Heart right ventricle (tissue), 16 donors: ENCODE data around the gene LRRIQ1. TPM values are rescaled to one million over a fixed set of nuclear protein-coding genes. Genes with fewer than 3 reads are reported as not detected.

Experiments used
- ATAC-seq, 8 donors: fragments of 200-7000 bp; cut with Tn5 transposase; one replicate each; pipeline ENCODE4 v1.9.1; 2020; ENCODE audit warnings: mild to moderate bottlenecking in 8 of 8, moderate library complexity in 8 of 8, moderate number of reproducible peaks in 1 of 8
- DNase-seq, 2 donors: peaks; one replicate each; pipeline ENCODE4 v3.0.0-alpha.2; 2020
- H3K27ac ChIP-seq, 10 donors: fragments of 200-600 bp; sonication (generic) in 2 of 10; one replicate each; pipeline versions ENCODE4 v1.5.0 to v1.8.0; 2020 to 2022; ENCODE audit warnings: mild to moderate bottlenecking in 3 of 10
- H3K27me3 ChIP-seq, 7 donors: fragments of 200-600 bp; one replicate each; pipeline ENCODE4 v1.8.0; 2021 to 2022; ENCODE audit warnings: mild to moderate bottlenecking in 2 of 7
- H3K36me3 ChIP-seq, 9 donors: fragments of 200-600 bp; sonication (generic) in 1 of 9; one replicate each; pipeline versions ENCODE4 v1.5.0 to v1.8.0; 2020 to 2022; ENCODE audit warnings: mild to moderate bottlenecking in 2 of 9
- H3K4me1 ChIP-seq, 9 donors: fragments of 200-600 bp; sonication (generic) in 1 of 9; one replicate each; pipeline versions ENCODE4 v1.5.0 to v1.8.0; 2020 to 2022; ENCODE audit warnings: mild to moderate bottlenecking in 4 of 9
- H3K4me3 ChIP-seq, 10 donors: fragments of 200-600 bp; sonication (generic) in 2 of 10; one replicate each; pipeline versions ENCODE4 v1.5.0 to v1.8.0; 2020 to 2022; ENCODE audit warnings: mild to moderate bottlenecking in 7 of 10, moderate library complexity in 2 of 10
- H3K9me3 ChIP-seq, 11 donors: fragments of 200-600 bp in 10 of 11; sonication (generic) in 2 of 11; one replicate each; pipeline versions ENCODE4 v1.5.0 to v1.8.0; 2013 to 2022; ENCODE audit warnings: mild to moderate bottlenecking in 2 of 11, control low read depth in 1 of 11, moderate library complexity in 1 of 11
- WGBS, 2 donors: extraction: QIAGEN DNeasy Blood & Tissue Kit; methylation state at CpG; one replicate each; pipeline ENCODE4 v1.1.7; 2013; ENCODE audit warnings: inconsistent platforms in 1 of 2; 5-methylcytosine and 5-hydroxymethylcytosine counted together
- intact Hi-C, 10 donors: fragments of 100-400 bp; cut with DNase I; formaldehyde crosslinking; loops; one replicate each; pipeline versions ENCODE4 v1.11.1 to v1.14.2; 2022
- polyA plus RNA-seq, 2 donors: library from polyadenylated mRNA; stranded (reverse); fragments of 200-250 nt; gene quantifications; one replicate each; pipeline ENCODE4 v1.2.3, GENCODE V29; 2013
- total RNA-seq, 10 donors: library from RNA; stranded (reverse); fragmentation: NEBNext Ultra II Directional in 3 of 10; extraction: Animal tissue kit (Norgen Biotek cat#: 25700) in 3 of 10; gene quantifications; one replicate each; pipeline versions ENCODE4 v1.2.1 to v1.2.4, GENCODE V29; 2021 to 2023
- TF ChIP-seq, protein P1 (sequence below), 9 donors: fragments of 200-600 bp; sonication (generic) in 2 of 9; IDR thresholded peaks; one replicate each; pipeline versions ENCODE4 v1.5.0 to v1.8.0; 2021 to 2022; ENCODE audit warnings: antibody characterized with exemption in 9 of 9, mild to moderate bottlenecking in 5 of 9, moderate library complexity in 1 of 9
- donor health status: Arrhythmogenic right ventricular cardiomyopathy.
- donor health status: ischemic (EF 13 %, LVEDD 7.1; RV severe dilation, severe dysfunction).
- donor health status: healthy with polysubstance abuse.
- donor health status: DM: no; HTN: yes; CAD: no.
- donor health status: DM: no; HTN: no; CAD: no.
- donor health status: ischemic (EF 25% LVEDD 6.9; RV normal size, moderate dysfunction).
- donor health status: ischemic (EF 25% LVEDD 5.7; RV mildly dilated, moderate dysfunction).
- donor health status: healthy.
- donor health status: DM: yes; HTN: yes; CAD: no.
- donor health status: Ischemic cardiomyopathy.
- donor health status: ischemic (EF 35%, LVEDD 5.7; RV mildly dilated, moderate dysfunction).
- donor health status: nonischemic (EF 11% LVEDD 7.7; RV severe dilation, severe dysfunction).
- donor health status: DM: yes; HTN: yes; CAD: no.
- donor health status: PGD.
- donor health status: ischemic (EF 29% LVEDD 5.4; RV normal size, mild dysfunction).
- donor health status: nonischemic (EF 23%, LVEDD 6.1; RV moderate dilation, normal function).

The LRRIQ1 gene
- total and polyA plus RNA-seq, 12 donors: 0.04 to 0.79 (median 0.15) TPM; not detected in 1

DNA sequence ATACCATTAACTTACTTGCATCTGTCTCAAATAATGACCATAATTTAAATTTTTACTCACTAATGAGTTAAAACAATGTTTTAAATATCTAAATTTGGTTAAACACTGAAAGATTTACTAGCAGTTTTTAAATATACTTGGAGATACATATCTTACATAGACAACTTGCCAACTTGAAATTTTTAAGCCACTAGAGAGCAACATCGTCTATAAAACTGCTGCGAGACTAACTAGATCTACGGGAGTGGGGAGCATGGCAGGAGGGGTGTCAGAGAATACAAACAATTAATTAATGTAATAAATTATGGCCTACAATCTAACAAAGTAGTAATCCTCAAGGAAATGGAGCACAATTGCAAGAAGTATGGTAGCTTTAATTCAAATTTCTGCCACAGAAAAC is 120.4 kb downstream of the LRRIQ1 start:
- Histone ChIP-seq H3K9me3 (no peaks in the 10 kb centered on the region), H3K4me3 (no peak overlapping the region), H3K27me3 (no peaks in the 10 kb centered on the region), H3K27ac (no peak overlapping the region), H3K36me3 (no peaks in the 10 kb centered on the region), H3K4me1 (no peaks in the 10 kb centered on the region)
- no peak for DNase-seq
- intact Hi-C loops: no loop called here
- ATAC-seq: no peak
- 49 to 62% methylated on average over 3 of the region's 3 CpGs for WGBS, 2 donors
- TF ChIP-seq, protein P1, sequence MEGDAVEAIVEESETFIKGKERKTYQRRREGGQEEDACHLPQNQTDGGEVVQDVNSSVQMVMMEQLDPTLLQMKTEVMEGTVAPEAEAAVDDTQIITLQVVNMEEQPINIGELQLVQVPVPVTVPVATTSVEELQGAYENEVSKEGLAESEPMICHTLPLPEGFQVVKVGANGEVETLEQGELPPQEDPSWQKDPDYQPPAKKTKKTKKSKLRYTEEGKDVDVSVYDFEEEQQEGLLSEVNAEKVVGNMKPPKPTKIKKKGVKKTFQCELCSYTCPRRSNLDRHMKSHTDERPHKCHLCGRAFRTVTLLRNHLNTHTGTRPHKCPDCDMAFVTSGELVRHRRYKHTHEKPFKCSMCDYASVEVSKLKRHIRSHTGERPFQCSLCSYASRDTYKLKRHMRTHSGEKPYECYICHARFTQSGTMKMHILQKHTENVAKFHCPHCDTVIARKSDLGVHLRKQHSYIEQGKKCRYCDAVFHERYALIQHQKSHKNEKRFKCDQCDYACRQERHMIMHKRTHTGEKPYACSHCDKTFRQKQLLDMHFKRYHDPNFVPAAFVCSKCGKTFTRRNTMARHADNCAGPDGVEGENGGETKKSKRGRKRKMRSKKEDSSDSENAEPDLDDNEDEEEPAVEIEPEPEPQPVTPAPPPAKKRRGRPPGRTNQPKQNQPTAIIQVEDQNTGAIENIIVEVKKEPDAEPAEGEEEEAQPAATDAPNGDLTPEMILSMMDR (IDR thresholded peaks at IDR 0.05): no peak

DNA sequence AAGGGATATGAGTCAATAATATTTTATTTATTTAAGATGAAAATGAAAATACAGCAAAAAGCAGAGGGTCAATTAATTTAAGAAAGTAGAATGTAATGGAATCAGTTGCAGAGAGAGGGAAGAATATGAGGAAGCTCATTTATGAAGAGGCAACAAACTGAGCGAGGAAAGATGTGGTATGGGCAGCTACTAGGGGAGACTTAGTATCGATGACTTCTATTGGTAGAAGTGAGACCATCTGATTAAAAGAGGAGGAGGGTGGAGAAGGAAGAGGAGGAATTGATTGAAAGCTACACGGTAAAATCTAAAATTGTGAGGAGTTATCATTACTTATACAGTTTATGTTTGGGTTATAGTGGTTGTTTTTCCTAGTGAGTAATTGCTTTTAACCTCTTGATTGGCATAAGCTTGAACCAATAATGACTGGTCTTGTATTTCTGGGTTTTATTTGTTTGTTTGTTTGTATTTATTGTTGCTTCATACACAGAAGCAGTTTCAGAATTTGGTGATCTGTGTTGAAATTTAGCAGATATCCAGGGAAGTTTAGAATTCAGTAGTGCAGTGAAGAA is 121.0 kb downstream of the LRRIQ1 start:
- ATAC-seq: no peak
- TF ChIP-seq, protein P1 (IDR thresholded peaks at IDR 0.05): no peak
- H3K9me3 ChIP-seq: no peaks in the 10 kb centered on the region
- H3K4me3 ChIP-seq: no peak overlapping the region
- no peak overlapping the region for H3K27ac ChIP-seq
- no peaks in the 10 kb centered on the region for H3K27me3 ChIP-seq
- intact Hi-C loops: no loop called here
- no peak for DNase-seq
- WGBS, 2 donors: 77 to 80% methylated on average over 3 of the region's 3 CpGs
- no peaks in the 10 kb centered on the region for H3K36me3 ChIP-seq
- no peaks in the 10 kb centered on the region for H3K4me1 ChIP-seq

DNA sequence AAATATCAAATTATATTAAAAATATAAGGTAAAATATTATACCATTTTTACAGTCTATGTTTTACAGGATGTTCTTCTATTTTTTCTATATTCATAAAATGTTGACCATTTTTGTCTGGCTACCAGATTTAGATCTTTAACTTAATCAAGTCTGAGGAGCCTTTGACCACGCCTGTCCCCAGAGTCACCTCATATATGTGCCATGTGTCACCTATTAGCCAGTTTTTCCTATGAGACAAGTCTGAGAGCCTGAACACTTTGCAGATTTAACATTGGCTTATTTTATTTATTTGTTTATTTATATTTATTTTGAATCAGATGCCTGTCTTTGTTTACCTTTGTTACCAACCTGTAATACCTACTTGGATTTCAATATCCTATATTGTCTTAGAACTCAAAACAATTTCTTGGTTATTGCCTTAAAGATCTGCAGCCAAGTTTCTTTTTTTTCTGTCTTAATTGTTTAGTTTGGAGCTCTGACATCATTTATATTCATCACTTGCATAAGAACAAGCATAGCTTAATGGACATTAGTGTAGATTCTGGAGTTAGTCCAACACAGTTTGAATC is 127.7 kb downstream of the LRRIQ1 start:
- H3K36me3 ChIP-seq: no peaks in the 10 kb centered on the region
- H3K4me3 ChIP-seq: no peak overlapping the region
- H3K27me3 ChIP-seq: no peaks in the 10 kb centered on the region
- 75 to 79% methylated on average over 1 of the region's 1 CpG for WGBS, 2 donors
- TF ChIP-seq, protein P1 (IDR thresholded peaks at IDR 0.05): no peak
- intact Hi-C loops: no loop called here
- no peaks in the 10 kb centered on the region for H3K4me1 ChIP-seq
- no peaks in the 10 kb centered on the region for H3K9me3 ChIP-seq
- no peak for ATAC-seq
- DNase-seq: no peak
- H3K27ac ChIP-seq: no peak overlapping the region

DNA sequence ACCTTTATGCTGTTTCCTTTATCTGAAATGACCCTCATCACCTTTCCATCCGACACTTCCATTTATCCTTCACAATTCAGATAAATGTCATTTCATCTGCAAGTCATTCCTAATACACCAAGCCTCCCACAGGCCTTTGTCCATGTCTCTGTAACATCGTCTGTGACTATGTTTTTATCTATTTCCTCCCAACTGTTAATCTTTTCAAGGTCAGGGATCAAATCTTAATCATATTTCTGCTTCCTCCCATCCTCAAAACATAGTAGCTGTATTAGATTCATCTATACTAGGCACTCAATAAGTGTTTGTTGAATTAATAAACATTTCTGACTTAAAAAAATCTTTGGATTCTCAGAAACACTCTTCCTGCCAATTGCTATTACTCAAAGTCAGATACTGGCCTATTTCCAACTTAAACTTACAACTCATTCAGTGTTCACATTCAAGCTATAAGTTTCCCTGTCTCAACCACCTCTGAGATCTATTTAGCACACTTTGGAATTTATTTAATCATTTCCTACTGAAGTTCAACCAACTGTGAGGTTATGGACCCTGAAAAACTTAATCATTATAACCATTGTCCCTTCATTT is 143.6 kb downstream of the LRRIQ1 start:
- ATAC-seq (no peak), DNase-seq (no peak)
- Histone ChIP-seq H3K27me3 (no peaks in the 10 kb centered on the region), H3K36me3 (no peaks in the 10 kb centered on the region), H3K4me1 (no peaks in the 10 kb centered on the region), H3K4me3 (no peak overlapping the region), H3K9me3 (peaks cover 0 to 15% (median 0%) of the 10 kb centered on the region in 11 donors), H3K27ac (no peak overlapping the region)
- intact Hi-C loops: no loop called here
- TF ChIP-seq, protein P1 (IDR thresholded peaks at IDR 0.05): no peak
- WGBS, 2 donors: 40 to 50% methylated on average over 2 of the region's 2 CpGs
